ENCODE results near the gene COL4A1.

COL4A1 gene

GRCh38 chr13:110271313-110271712 lies 35.6 kb downstream of the COL4A1 start:
- no peak for DNase-seq

DNA sequence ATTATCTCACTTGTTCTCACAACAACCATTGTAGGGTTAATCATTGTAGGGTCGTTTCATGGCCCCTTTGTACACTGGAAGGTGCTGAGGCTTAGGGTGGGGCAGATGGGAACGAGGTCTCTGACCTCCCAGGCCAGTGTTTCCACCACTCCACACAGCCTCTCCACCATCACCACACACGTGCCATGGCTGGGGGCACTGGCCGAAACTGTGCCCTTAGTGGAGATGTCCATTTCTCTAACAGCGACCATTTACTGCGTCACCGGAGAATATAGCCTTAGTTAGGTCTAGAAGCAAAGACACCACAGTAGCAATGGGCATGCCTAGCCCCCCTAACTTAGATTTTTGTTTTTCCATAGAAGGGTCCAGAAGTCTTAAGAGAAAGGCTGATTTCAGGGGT lies 36.5 kb downstream of the COL4A1 start:
- DNase-seq, result no peak

- DNase-seq, result no peak
Observed at GRCh38 chr13:110269509-110270185, 37.3 kb downstream of the COL4A1 start.

DNA sequence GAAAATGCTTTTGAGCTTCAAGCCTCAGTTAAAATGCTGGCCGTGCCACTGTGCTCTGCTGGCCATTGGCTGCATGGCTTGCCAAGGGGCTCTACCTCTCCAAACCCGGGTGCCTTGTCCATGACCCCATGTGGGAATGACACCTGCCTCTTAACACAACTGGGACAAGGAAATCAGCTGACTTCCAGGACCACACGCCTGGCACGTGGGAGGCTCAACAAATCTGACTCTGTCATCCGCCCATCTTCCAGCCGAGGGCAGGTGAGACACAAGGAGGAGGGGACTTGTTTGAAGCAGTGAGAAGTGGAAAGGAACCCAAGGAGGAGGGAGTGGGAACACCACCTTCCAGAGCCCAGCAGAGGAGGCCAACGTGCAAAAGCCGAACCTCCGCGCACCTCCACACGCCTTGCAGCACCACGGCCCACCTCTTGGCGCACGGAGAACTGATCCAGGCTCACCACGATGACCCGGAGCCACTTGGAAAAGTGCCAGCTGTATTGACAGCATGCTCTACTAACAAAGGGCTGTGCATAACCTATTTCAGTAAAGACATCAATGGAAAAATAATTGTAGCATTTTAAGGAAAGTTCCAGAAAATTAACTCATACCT lies 38.3 kb downstream of the COL4A1 start:
- no peak for DNase-seq

- no peak for DNase-seq
Observed at GRCh38 chr13:110268061-110268460, 38.9 kb downstream of the COL4A1 start.

DNA sequence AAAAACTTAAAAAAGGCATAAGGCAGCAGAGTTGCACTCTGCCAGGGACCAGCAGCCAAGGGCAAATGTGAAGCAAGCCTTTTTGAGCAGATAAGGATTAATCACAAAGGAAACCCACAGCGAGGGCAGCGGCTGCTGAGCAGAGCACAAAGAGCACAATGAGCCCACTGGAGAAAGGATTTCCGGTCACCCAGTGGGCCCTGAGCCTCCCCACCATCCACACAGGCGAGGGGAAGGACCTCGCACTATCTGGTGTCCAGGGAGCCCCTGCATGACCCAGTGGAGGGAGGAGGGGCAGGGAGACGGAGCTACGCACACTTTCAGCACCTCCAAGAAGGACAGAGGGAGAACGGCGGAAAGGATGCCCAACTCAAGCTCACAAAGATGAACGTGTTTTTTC lies 40.0 kb downstream of the COL4A1 start:
- no peak for DNase-seq

DNA sequence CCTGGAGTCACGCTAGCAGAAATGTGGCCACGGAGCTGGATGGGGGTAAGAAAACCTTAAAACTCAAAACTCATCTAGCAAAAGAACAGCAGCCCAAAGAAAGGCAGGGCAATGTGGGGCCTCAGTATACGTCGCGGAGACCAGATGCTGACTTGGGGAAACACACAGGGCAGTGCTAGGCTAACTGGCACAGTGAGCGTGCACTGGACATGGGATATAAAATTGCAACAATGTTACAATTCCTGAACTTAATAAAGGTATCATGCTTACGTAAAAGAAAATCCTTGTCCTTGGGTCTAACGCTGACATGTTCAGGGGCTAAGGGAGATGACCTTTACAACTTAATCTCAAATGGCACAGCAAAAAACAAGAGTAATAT lies 40.5 kb downstream of the COL4A1 start:
- DNase-seq, result no peak

DNA sequence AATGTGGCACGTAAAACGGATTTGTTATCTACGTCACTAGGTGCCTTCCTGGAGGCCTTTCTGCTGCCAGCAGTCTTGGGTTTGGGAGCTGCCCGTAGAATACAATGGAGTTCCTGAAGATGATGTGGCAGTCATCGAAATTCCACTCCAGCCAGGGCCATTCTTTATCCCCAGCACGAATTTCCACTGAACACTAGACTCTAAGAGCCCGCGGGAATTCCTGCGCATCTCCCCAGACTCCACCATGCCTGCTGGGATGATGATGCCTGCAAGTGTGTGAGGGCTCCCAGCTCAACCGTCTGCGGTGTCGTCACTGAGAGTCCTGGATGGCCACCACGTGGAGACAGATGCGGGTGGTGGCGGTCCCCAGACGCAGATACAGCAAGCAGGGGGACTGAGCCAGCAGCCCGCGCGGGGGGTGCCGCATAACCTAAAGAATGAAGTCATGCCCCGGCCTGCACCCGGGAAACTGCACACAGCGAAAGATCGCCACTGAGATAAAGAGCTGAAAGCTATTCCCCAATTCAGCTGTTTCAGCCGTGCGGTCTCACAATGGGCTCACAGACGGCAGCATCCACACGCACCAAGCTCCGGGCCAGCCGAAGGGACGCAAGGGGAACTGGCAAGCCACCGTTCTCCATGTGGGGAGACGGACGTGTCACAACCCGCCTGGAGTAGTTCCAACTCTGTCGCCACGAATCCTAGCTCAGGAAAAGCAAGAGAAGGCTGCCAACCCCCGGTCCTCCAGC lies 41.1 kb downstream of the COL4A1 start:
- DNase-seq, result no peak

DNA sequence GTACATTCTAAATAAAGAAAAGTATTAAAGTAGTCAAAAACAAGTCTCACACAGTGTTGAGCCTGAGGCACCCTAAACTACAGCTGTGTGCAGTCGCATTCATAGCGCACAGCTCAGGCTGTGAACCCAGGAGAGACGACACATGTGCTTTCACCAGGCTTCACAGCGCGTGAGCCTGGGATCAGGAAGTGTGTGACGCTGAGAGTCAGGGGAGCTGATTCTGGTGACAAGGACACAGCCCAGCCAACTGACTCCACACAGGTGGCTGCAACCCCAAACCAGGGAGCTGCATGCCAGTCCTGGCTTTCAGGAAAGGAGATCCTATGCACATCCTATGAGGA lies 41.6 kb downstream of the COL4A1 start:
- no peak for DNase-seq

- DNase-seq, result no peak
Observed at GRCh38 chr13:110264685-110265275, 42.2 kb downstream of the COL4A1 start.

GRCh38 chr13:110263888-110264287 lies 43.1 kb downstream of the COL4A1 start:
- no peak for DNase-seq

GRCh38 chr13:110263404-110263803 lies 43.6 kb downstream of the COL4A1 start:
- DNase-seq, result no peak

- no peak for DNase-seq
Observed at GRCh38 chr13:110262508-110263291, 44.3 kb downstream of the COL4A1 start.

DNA sequence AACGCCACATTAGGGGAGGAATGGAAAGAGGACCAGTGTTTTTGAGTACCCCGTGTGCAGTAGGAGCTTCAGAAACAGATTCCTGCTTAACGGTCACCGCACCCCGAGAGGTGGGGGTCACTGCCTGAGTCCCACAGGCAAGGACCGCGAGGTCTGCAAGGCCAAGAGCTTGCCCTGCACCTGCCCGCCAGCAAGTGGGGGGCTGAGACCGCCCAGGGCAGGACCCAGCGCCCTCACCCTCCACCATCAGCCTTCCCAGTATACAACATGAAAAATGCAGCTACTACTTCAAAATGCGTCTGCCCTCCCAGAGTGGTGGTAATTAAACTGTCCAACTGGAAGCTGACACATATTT lies 44.9 kb downstream of the COL4A1 start:
- no peak for DNase-seq

- no peak for DNase-seq
Observed at GRCh38 chr13:110261166-110262081, 45.5 kb downstream of the COL4A1 start.

GRCh38 chr13:110259651-110260050 lies 47.3 kb downstream of the COL4A1 start:
- DNase-seq, result no peak

- no peak for DNase-seq
Observed at GRCh38 chr13:110258876-110259631, 47.9 kb downstream of the COL4A1 start.

GRCh38 chr13:110257408-110257807 lies 49.5 kb downstream of the COL4A1 start:
- DNase-seq, result no peak

GRCh38 chr13:110256126-110256905 lies 50.6 kb downstream of the COL4A1 start:
- no peak for DNase-seq

- DNase-seq, result no peak
Observed at GRCh38 chr13:110254751-110255553, 52.0 kb downstream of the COL4A1 start.
